PC-9 (cell line): ENCODE data around the gene ERI2. TPM values are rescaled to one million over a fixed set of nuclear protein-coding genes. Genes with fewer than 3 reads are reported as not detected.

ENCODE experiments used
- BruUV-seq: library from RNA; stranded (reverse); fragments of 400-500 nt; replicated peaks from 2 replicates; lab custom pipeline; 2021; lab: Mats Ljungman, UMichigan
- CTCF ChIA-PET: fragments of 300-600 bp; sonication (Branson Sonifier 250); formaldehyde crosslinking; loops from one replicate; lab custom pipeline; 2022; ENCODE audit warnings: antibody characterized with exemption; lab: Charles Lee
- POLR2A ChIA-PET: fragments of 300-600 bp; sonication (Branson Sonifier 250); formaldehyde crosslinking; loops from one replicate; lab custom pipeline; 2022; ENCODE audit warnings: antibody characterized with exemption; ENCODE audit not compliant: unreplicated experiment; lab: Charles Lee
- DNase-seq, 2 experiments: peaks; one replicate each; pipeline versions ENCODE4 v3.0.0 to v3.0.0-alpha.2; 2015 to 2022; ENCODE audit warnings: mixed read lengths in 1 of 2
- H2AFZ ChIP-seq: fragments of 200-600 bp; sonication (generic); 2 replicates; pipeline ENCODE4 v1.8.1; 2017; ENCODE audit warnings: antibody characterized with exemption
- H3F3A ChIP-seq: fragments of 200-600 bp; sonication (generic); 2 replicates; pipeline ENCODE4 v1.8.1; 2017; ENCODE audit warnings: antibody characterized with exemption, mild to moderate bottlenecking, low read depth; ENCODE audit not compliant: insufficient read depth
- H3K27ac ChIP-seq: fragments of 200-600 bp; sonication (generic); 2 replicates; pipeline ENCODE4 v1.6.1; 2016; ENCODE audit warnings: mixed run types
- H3K27me3 ChIP-seq: fragments of 200-600 bp; sonication (generic); 2 replicates; pipeline ENCODE4 v1.6.1; 2016; ENCODE audit warnings: low read depth, mixed run types; ENCODE audit not compliant: insufficient read depth
- H3K36me3 ChIP-seq: fragments of 200-600 bp; sonication (generic); 2 replicates; pipeline ENCODE4 v1.6.1; 2016; ENCODE audit warnings: low read depth, mixed run types
- H3K4me1 ChIP-seq: fragments of 200-600 bp; sonication (generic); replicated peaks from 2 replicates; pipeline ENCODE4 v1.6.1; 2016; ENCODE audit warnings: mixed run types; ENCODE audit not compliant: insufficient read depth
- H3K4me2 ChIP-seq: fragments of 200-600 bp; sonication (generic); 2 replicates; pipeline ENCODE4 v1.6.1; 2017; ENCODE audit warnings: mixed run types
- H3K4me3 ChIP-seq: fragments of 200-600 bp; sonication (generic); 2 replicates; pipeline ENCODE4 v1.6.1; 2016; ENCODE audit warnings: mixed run types
- H3K79me2 ChIP-seq: fragments of 200-600 bp; sonication (generic); 2 replicates; pipeline ENCODE4 v1.6.1; 2017; ENCODE audit warnings: low read depth, mixed run types
- H3K9me2 ChIP-seq: fragments of 200-600 bp; sonication (generic); 2 replicates; pipeline ENCODE4 v1.8.1; 2017; ENCODE audit warnings: mild to moderate bottlenecking; ENCODE audit not compliant: insufficient read depth
- H3K9me3 ChIP-seq: fragments of 200-600 bp; sonication (generic); 2 replicates; pipeline ENCODE4 v1.8.1; 2016; ENCODE audit warnings: low read depth; ENCODE audit not compliant: insufficient read depth
- H4K20me1 ChIP-seq: fragments of 200-600 bp; sonication (generic); 2 replicates; pipeline ENCODE4 v1.8.1; 2017; ENCODE audit not compliant: insufficient read depth
- CTCF ChIP-seq: fragments of 200-600 bp; sonication (generic); conservative IDR thresholded peaks from 2 replicates; pipeline ENCODE4 v1.6.1; 2017; ENCODE audit warnings: mixed run types, antibody characterized with exemption, mild to moderate bottlenecking, moderate library complexity
- EZH2 ChIP-seq: fragments of 200-600 bp; sonication (generic); IDR thresholded peaks from 2 replicates; pipeline ENCODE4 v1.8.0; 2017; ENCODE audit warnings: antibody characterized with exemption, low read depth
- intact Hi-C: fragments of 100-400 bp; cut with micrococcal nuclease; formaldehyde crosslinking; loops from one replicate; pipeline ENCODE4 v1.10.0; 2022; ENCODE audit not compliant: unreplicated experiment
- total RNA-seq: library from RNA; stranded (reverse); gene quantifications from 2 replicates; pipeline ENCODE4 v1.2.3, GENCODE V29; 2021

The ERI2 gene
- total RNA-seq, 1 experiment from 2014 or later: 29.5 TPM

GRCh38 chr16:20781697-20782096 is 24.6 kb downstream of the ERI2 start:
- H4K20me1 ChIP-seq: no peaks in the 10 kb centered on the region
- ChIA-PET CTCF (no interaction called here), POLR2A (interaction anchor here (0.5 kb wide), 1 partner anchor 31 kb away, joined by 4 read pairs; no protein-coding TSS in a partner anchor)
- H3K27me3 ChIP-seq: peaks cover 13% of the 10 kb centered on the region
- intact Hi-C loops: no loop called here
- H3K79me2 ChIP-seq: no peaks in the 10 kb centered on the region
- DNase-seq: no peak
- H3K4me1 ChIP-seq: no peaks in the 10 kb centered on the region
- no peaks in the 10 kb centered on the region for H3K9me3 ChIP-seq
- no peak overlapping the region for H3K27ac ChIP-seq
- TF ChIP-seq EZH2: no peak
- no peak for TF ChIP-seq CTCF
- no TSS peak for BruUV-seq
- no peaks in the 10 kb centered on the region for H3F3A ChIP-seq
- no peaks in the 10 kb centered on the region for H3K9me2 ChIP-seq
- no peak overlapping the region for H2AFZ ChIP-seq
- H3K4me3 ChIP-seq: no peak overlapping the region
- no peaks in the 10 kb centered on the region for H3K36me3 ChIP-seq
- no peak overlapping the region for H3K4me2 ChIP-seq

GRCh38 chr16:20774703-20775362 is 31.4 kb downstream of the ERI2 start:
- Histone ChIP-seq H4K20me1 (no peaks in the 10 kb centered on the region), H2AFZ (no peak overlapping the region), H3K79me2 (no peaks in the 10 kb centered on the region), H3F3A (no peaks in the 10 kb centered on the region), H3K4me3 (no peak overlapping the region), H3K36me3 (no peaks in the 10 kb centered on the region), H3K9me3 (no peaks in the 10 kb centered on the region), H3K4me2 (no peak overlapping the region), H3K27me3 (no peaks in the 10 kb centered on the region; the same call in 1 of the 2 replicates), H3K27ac (no peak overlapping the region), H3K9me2 (no peaks in the 10 kb centered on the region), H3K4me1 (no peaks in the 10 kb centered on the region)
- intact Hi-C loops: no loop called here
- ChIA-PET POLR2A (no interaction called here), CTCF (interaction anchor here (0.7 kb wide), 1 partner anchor 45 kb away, joined by 7 read pairs; no protein-coding TSS in a partner anchor)
- no TSS peak for BruUV-seq
- no peak for TF ChIP-seq EZH2
- TF ChIP-seq CTCF: peak; percentile 74
- peak in 1 of 2 experiments; percentile 64 for DNase-seq

DNA sequence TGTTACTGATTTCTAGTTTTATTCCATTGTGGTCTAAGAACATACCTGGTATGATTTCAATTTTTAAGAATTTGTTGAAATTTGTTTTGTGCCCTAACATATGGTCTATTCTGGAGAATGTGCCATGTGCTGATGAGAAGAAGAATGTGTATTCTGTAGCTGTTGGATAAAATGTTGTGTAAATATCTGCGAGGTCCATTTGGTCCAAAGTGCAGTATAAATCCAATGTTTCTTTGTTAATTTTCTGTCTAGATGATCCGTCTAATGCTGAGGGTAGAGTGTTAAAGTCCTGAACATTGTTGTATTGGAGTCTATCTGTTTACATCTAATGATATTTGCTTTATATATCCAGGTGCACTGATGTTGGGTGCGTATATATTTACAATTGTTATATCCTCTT is 32.6 kb downstream of the ERI2 start:
- DNase-seq: no peak
- no peak overlapping the region for H2AFZ ChIP-seq
- CTCF ChIA-PET: no interaction called here
- no peak overlapping the region for H3K4me3 ChIP-seq
- TF ChIP-seq EZH2 (no peak), CTCF (no peak)
- no TSS peak for BruUV-seq
- H3K27ac ChIP-seq: no peak overlapping the region
- no peaks in the 10 kb centered on the region for H3K4me1 ChIP-seq
- H3K4me2 ChIP-seq: no peak overlapping the region
- intact Hi-C loops: no loop called here
- no peaks in the 10 kb centered on the region for H4K20me1 ChIP-seq
- H3K79me2 ChIP-seq: no peaks in the 10 kb centered on the region
- no peaks in the 10 kb centered on the region; the same call in 1 of the 2 replicates for H3K27me3 ChIP-seq
- no peaks in the 10 kb centered on the region for H3K9me3 ChIP-seq
- no peaks in the 10 kb centered on the region for H3F3A ChIP-seq
- H3K9me2 ChIP-seq: no peaks in the 10 kb centered on the region
- POLR2A ChIA-PET: no interaction called here
- H3K36me3 ChIP-seq: no peaks in the 10 kb centered on the region
